ENCODE measurements around the gene ZGPAT. TPM values are rescaled to one million over a fixed set of nuclear protein-coding genes. Genes with fewer than 3 reads are reported as not detected.

The ZGPAT gene
- total and polyA plus RNA-seq, 2 of the 4 experiments (the other 2 are of a cell fraction): 13.4 to 20.2 TPM

- Histone ChIP-seq H3K9me3 (ENCODE audit: control insufficient read depth, insufficient read depth, low read length) (no peaks in the 10 kb centered on the region), H3K4me1 (ENCODE audit: control insufficient read depth, insufficient read depth, low read length) (peaks cover 8% of the 10 kb centered on the region), H4K8ac (ENCODE audit: low read depth in 2 of 2, low read length in 2 of 2) (no peak overlapping the region), H2BK15ac (ENCODE audit: low read depth, low read length) (no peak overlapping the region), H3K79me1 (ENCODE audit: low read depth in 1 of 2, low read length in 2 of 2) (peaks cover 11 to 57% of the 10 kb centered on the region in 2 experiments), H3K23ac (ENCODE audit: low read depth, low read length) (no peak overlapping the region), H3K9ac (ENCODE audit: low read depth, low read length) (no peak overlapping the region), H4K91ac (ENCODE audit: insufficient read depth, low read depth, low read length) (no peak overlapping the region), H3K14ac (replicated peaks; ENCODE audit: low read depth, low read length) (no peak overlapping the region), H3K18ac (ENCODE audit: low read depth, low read length) (no peak overlapping the region), H3K4me2 (ENCODE audit: low read depth, low read length) (no peak overlapping the region), H2BK20ac (ENCODE audit: low read depth, low read length) (no peak overlapping the region), H4K20me1 (ENCODE audit: insufficient read depth, low read length) (peaks cover 25% of the 10 kb centered on the region), H2AFZ (replicated peaks; ENCODE audit: low read length, poor library complexity) (no peak overlapping the region), H3K4me3 (ENCODE audit: insufficient read depth, low read depth, low read length) (no peak overlapping the region), H2AK5ac (ENCODE audit: low read depth, low read length) (no peak overlapping the region), H4K5ac (ENCODE audit: low read depth, low read length) (no peak overlapping the region), H3K9me1 (ENCODE audit: insufficient read depth, low read length) (no peaks in the 10 kb centered on the region; the same call in 1 of the 2 replicates), H3K27ac (ENCODE audit: insufficient read depth, low read length) (no peak overlapping the region), H2AK9ac (replicated peaks; ENCODE audit: low read depth, low read length, poor library complexity) (no peak overlapping the region), H3K4ac (ENCODE audit: low read depth, low read length) (no peak overlapping the region), H2BK5ac (ENCODE audit: low read depth, low read length, poor library complexity, severe bottlenecking) (no peak overlapping the region), H2BK120ac (ENCODE audit: low read depth, low read length) (no peak overlapping the region), H3K36me3 (ENCODE audit: control insufficient read depth, insufficient read depth, low read length) (no peaks in the 10 kb centered on the region; the same call in 1 of the 2 replicates), H3K56ac (ENCODE audit: extremely low read depth, insufficient read depth, low read length) (no peak overlapping the region), H3K27me3 (ENCODE audit: control insufficient read depth, insufficient read depth, low read length) (no peaks in the 10 kb centered on the region)
- ATAC-seq (ENCODE audit: low read depth) (no peak), DNase-seq (no peak)
- TF ChIP-seq POLR2A (IDR thresholded peaks at IDR 0.05; ENCODE audit: low read depth, low read length) (no peak), BHLHE40 (IDR thresholded peaks at IDR 0.05; ENCODE audit: low read depth, low read length) (no peak), MAZ (IDR thresholded peaks at IDR 0.05; ENCODE audit: borderline replicate concordance, low read depth, low read length) (no peak), FOS (IDR thresholded peaks at IDR 0.05; ENCODE audit: low read depth, low read length) (no peak), RFX5 (IDR thresholded peaks at IDR 0.05; ENCODE audit: low read depth, low read length) (no peak), SMC3 (IDR thresholded peaks at IDR 0.05; ENCODE audit: low read depth, low read length) (no peak), USF2 (IDR thresholded peaks at IDR 0.05; ENCODE audit: low read depth, low read length) (no peak), MXI1 (IDR thresholded peaks at IDR 0.05; ENCODE audit: borderline replicate concordance, low read depth, low read length) (no peak), RAD21 (IDR thresholded peaks at IDR 0.05; ENCODE audit: low read length) (no peak), MAFK (IDR thresholded peaks at IDR 0.05; ENCODE audit: low read depth, low read length) (no peak), CTCF (conservative IDR thresholded peaks at IDR 0.05; ENCODE audit: low read depth, low read length) (no peak), CEBPB (IDR thresholded peaks at IDR 0.05; ENCODE audit: low read depth, low read length) (no peak), CHD1 (IDR thresholded peaks at IDR 0.05; ENCODE audit: low read depth, low read length) (no peak), ELK1 (IDR thresholded peaks at IDR 0.05; ENCODE audit: borderline replicate concordance, low read depth, low read length) (no peak), NFE2L2 (IDR thresholded peaks at IDR 0.05; ENCODE audit: low read depth, low read length) (no peak), RCOR1 (IDR thresholded peaks at IDR 0.05; ENCODE audit: insufficient replicate concordance, low read length) (no peak)
- BruUV-seq (replicated peaks): no TSS peak
- ChIA-PET CTCF (no interaction called here), POLR2A (ENCODE audit: unreplicated experiment) (no interaction called here)
- 100% methylated on average over 5 of the region's 13 CpGs; no CpG with 5 or more reads in 1 of the 2 experiments for WGBS, 2 experiments (ENCODE audit: extremely low coverage in 2 of 2, insufficient read length in 1 of 2)
- in situ Hi-C loops (cut with MboI; ENCODE audit: low sequenced_read_pairs): no loop called here
- intact Hi-C loops (cut with micrococcal nuclease): loop anchor here (5.0 kb wide), 1 partner anchor 195 kb away; no protein-coding TSS in a partner anchor
- dilution Hi-C loops (cut with HindIII; ENCODE audit: low sequenced_read_pairs, unreplicated experiment): no loop called here
Observed at GRCh38 chr20:63777614-63778013, 69.8 kb downstream of the ZGPAT start.

All from IMR-90 (cell line).